ENCODE results near the gene SSH2.
A peak's percentile ranks its signal among the peaks of the same experiment; 100 is the strongest.

Gene SSH2

DNA sequence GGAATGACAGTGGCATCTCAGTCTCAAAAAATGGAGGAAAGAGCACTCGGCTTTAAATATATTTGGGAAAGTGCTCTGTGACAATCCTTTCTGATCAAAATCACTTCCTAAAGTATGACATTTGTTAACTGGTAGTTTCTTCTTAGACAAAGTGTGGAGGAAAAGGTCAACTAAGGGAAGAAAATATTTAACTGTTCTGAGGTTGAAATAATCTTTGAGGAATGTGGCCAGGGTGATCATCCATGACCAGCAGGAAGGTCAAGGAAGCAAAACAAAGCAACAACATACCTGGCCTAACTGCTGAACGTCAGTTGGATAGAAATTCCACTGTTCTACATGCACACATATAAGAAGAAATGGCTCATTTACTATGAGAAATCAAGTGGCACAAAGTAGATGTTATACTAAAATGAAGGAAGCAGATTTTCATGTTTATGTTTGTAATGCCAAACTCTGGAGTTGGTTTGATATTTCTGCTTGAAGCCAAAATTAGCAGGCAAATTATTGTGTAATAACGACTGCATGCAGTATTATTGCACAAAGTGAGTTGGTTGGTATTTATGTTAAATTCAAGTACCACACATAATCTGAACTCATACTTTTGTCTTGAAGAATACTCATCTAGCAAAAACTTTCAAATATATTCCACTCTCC lies 220.0 kb downstream of the SSH2 start:
- Histone ChIP-seq H3K4me2 (ENCODE audit: low read depth, low read length) (no peak overlapping the region), H3K27me3 (replicated peaks; ENCODE audit: insufficient read depth, low read length) (no peaks in the 10 kb centered on the region), H3K4me3 (ENCODE audit: low read length) (no peak overlapping the region), H3K9ac (ENCODE audit: low read length) (no peak overlapping the region), H3F3A (ENCODE audit: insufficient read depth, low read length) (peaks cover 24% of the 10 kb centered on the region), H3K9me2 (replicated peaks; ENCODE audit: insufficient read depth, low read length) (no peaks in the 10 kb centered on the region), H3K9me3 (replicated peaks; ENCODE audit: insufficient read depth, low read length) (no peaks in the 10 kb centered on the region), H3K36me3 (replicated peaks; ENCODE audit: insufficient read depth, low read length) (no peaks in the 10 kb centered on the region), H4K20me1 (ENCODE audit: insufficient read depth, low read length) (no peaks in the 10 kb centered on the region), H2AFZ (ENCODE audit: low read length) (no peak overlapping the region), H3K4me1 (ENCODE audit: low read length) (peaks cover 32% of the 10 kb centered on the region), H3K27ac (ENCODE audit: low read length) (no peak overlapping the region), H3K79me2 (ENCODE audit: low read length) (peaks cover under 1% of the 10 kb centered on the region; the same call in 1 of the 2 replicates)
- TF ChIP-seq CTCF (IDR thresholded peaks at IDR 0.05; ENCODE audit: low read length) (no peak), EZH2phosphoT487 (IDR thresholded peaks at IDR 0.05; ENCODE audit: low read length) (no peak), EZH2 (optimal IDR thresholded peaks at IDR 0.05; ENCODE audit: low read depth, low read length) (no peak)
- DNase-seq, result no peak

GRCh38 chr17:29707212-29707571 lies 222.8 kb downstream of the SSH2 start:
- H3K27ac ChIP-seq (ENCODE audit: low read length), result peak overlapping the region; percentile 92

DNA sequence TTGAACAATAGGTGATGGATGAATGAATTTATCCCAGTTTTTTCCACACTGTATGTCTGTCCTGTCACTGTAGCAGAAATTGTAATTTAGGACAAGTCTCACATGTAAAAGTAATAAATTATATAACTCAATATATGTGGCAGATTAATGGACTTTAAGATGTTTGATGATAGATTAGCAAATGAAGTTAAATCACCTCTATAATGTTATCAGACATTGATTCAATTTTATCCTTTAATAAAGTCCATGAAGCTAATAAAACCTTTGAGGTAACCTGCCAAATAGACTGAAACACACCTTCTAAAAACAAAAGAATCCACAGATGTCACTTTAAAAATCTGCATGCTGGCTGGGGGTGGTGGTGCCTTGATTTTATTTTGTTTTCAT lies 224.0 kb downstream of the SSH2 start:
- Histone ChIP-seq H4K20me1 (ENCODE audit: insufficient read depth, low read length) (no peaks in the 10 kb centered on the region), H3K27ac (ENCODE audit: low read length) (peak overlapping the region; percentile 92), H2AFZ (ENCODE audit: low read length) (peak overlapping the region; percentile 76), H3K4me1 (ENCODE audit: low read length) (peaks cover 21% of the 10 kb centered on the region), H3K27me3 (replicated peaks; ENCODE audit: insufficient read depth, low read length) (no peaks in the 10 kb centered on the region), H3K9me2 (replicated peaks; ENCODE audit: insufficient read depth, low read length) (no peaks in the 10 kb centered on the region), H3K36me3 (replicated peaks; ENCODE audit: insufficient read depth, low read length) (no peaks in the 10 kb centered on the region), H3K4me2 (ENCODE audit: low read depth, low read length) (peak overlapping the region; percentile 61), H3K4me3 (ENCODE audit: low read length) (peak overlapping the region; percentile 37), H3K9me3 (replicated peaks; ENCODE audit: insufficient read depth, low read length) (no peaks in the 10 kb centered on the region), H3K79me2 (ENCODE audit: low read length) (peaks cover 4% of the 10 kb centered on the region; the same call in 1 of the 2 replicates), H3K9ac (ENCODE audit: low read length) (peak overlapping the region; percentile 66), H3F3A (ENCODE audit: insufficient read depth, low read length) (peaks cover 20% of the 10 kb centered on the region)
- DNase-seq, result no peak
- TF ChIP-seq EZH2phosphoT487 (IDR thresholded peaks at IDR 0.05; ENCODE audit: low read length) (no peak), EZH2 (optimal IDR thresholded peaks at IDR 0.05; ENCODE audit: low read depth, low read length) (no peak), CTCF (IDR thresholded peaks at IDR 0.05; ENCODE audit: low read length) (no peak)

More at GRCh38 chr17:29707212-29707571, 222.8 kb downstream of the SSH2 start:
- peak overlapping the region; percentile 30; the same call in 1 of the 2 replicates for H3K4me3 ChIP-seq (ENCODE audit: low read length)
- peak overlapping the region; percentile 57 for H3K4me2 ChIP-seq (ENCODE audit: low read depth, low read length)
- no peaks in the 10 kb centered on the region for H3K36me3 ChIP-seq (replicated peaks; ENCODE audit: insufficient read depth, low read length)
- H3K79me2 ChIP-seq (ENCODE audit: low read length), result peaks cover 4% of the 10 kb centered on the region; the same call in 1 of the 2 replicates
- no peaks in the 10 kb centered on the region for H3K27me3 ChIP-seq (replicated peaks; ENCODE audit: insufficient read depth, low read length)
- H3K9me2 ChIP-seq (replicated peaks; ENCODE audit: insufficient read depth, low read length), result no peaks in the 10 kb centered on the region
- H3F3A ChIP-seq (ENCODE audit: insufficient read depth, low read length), result peaks cover 20% of the 10 kb centered on the region
- H3K4me1 ChIP-seq (ENCODE audit: low read length), result peaks cover 21% of the 10 kb centered on the region
- peak; percentile 27 for DNase-seq
- peak overlapping the region; percentile 66 for H2AFZ ChIP-seq (ENCODE audit: low read length)
- no peaks in the 10 kb centered on the region for H4K20me1 ChIP-seq (ENCODE audit: insufficient read depth, low read length)
- TF ChIP-seq EZH2 (optimal IDR thresholded peaks at IDR 0.05; ENCODE audit: low read depth, low read length) (no peak), CTCF (IDR thresholded peaks at IDR 0.05; ENCODE audit: low read length) (no peak), EZH2phosphoT487 (IDR thresholded peaks at IDR 0.05; ENCODE audit: low read length) (no peak)
- H3K9me3 ChIP-seq (replicated peaks; ENCODE audit: insufficient read depth, low read length), result no peaks in the 10 kb centered on the region
- peak overlapping the region; percentile 66 for H3K9ac ChIP-seq (ENCODE audit: low read length)
